ENCODE measurements around the gene CD160. TPM values are rescaled to one million over a fixed set of nuclear protein-coding genes. Genes with fewer than 3 reads are reported as not detected.

Gene CD160
- total and polyA plus RNA-seq, 2 experiments from 2014 or later: 0.06 TPM; not detected in 1

GRCh38 chr1:145729196-145729595 is 9.9 kb downstream of the CD160 start (continued):
- TF ChIP-seq, protein P1, sequence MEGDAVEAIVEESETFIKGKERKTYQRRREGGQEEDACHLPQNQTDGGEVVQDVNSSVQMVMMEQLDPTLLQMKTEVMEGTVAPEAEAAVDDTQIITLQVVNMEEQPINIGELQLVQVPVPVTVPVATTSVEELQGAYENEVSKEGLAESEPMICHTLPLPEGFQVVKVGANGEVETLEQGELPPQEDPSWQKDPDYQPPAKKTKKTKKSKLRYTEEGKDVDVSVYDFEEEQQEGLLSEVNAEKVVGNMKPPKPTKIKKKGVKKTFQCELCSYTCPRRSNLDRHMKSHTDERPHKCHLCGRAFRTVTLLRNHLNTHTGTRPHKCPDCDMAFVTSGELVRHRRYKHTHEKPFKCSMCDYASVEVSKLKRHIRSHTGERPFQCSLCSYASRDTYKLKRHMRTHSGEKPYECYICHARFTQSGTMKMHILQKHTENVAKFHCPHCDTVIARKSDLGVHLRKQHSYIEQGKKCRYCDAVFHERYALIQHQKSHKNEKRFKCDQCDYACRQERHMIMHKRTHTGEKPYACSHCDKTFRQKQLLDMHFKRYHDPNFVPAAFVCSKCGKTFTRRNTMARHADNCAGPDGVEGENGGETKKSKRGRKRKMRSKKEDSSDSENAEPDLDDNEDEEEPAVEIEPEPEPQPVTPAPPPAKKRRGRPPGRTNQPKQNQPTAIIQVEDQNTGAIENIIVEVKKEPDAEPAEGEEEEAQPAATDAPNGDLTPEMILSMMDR (conservative IDR thresholded peaks at IDR 0.05; ENCODE audit: low read depth in 2 of 2): no peak
- TF ChIP-seq POLR2AphosphoS5 (IDR thresholded peaks at IDR 0.05; ENCODE audit: low read depth) (no peak), CREB1 (CRISPR knock-in tag; IDR thresholded peaks at IDR 0.05; ENCODE audit: low read depth) (no peak)
- TF ChIP-seq, protein P2, sequence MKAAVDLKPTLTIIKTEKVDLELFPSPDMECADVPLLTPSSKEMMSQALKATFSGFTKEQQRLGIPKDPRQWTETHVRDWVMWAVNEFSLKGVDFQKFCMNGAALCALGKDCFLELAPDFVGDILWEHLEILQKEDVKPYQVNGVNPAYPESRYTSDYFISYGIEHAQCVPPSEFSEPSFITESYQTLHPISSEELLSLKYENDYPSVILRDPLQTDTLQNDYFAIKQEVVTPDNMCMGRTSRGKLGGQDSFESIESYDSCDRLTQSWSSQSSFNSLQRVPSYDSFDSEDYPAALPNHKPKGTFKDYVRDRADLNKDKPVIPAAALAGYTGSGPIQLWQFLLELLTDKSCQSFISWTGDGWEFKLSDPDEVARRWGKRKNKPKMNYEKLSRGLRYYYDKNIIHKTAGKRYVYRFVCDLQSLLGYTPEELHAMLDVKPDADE (IDR thresholded peaks at IDR 0.05): no peak

GRCh38 chr1:145729666-145730436 is 10.6 kb downstream of the CD160 start:
- peaks cover 4% of the 10 kb centered on the region; the same call in 1 of the 2 replicates for H4K20me1 ChIP-seq (replicated peaks; ENCODE audit: insufficient read depth)
- ATAC-seq: no peak
- H3K9me2 ChIP-seq (ENCODE audit: insufficient read depth): no peaks in the 10 kb centered on the region
- H3K4me3 Mint-ChIP-seq: no peak overlapping the region
- no peak overlapping the region; the same call in 1 of the 2 replicates for H2AFZ ChIP-seq
- H3K9me3 Mint-ChIP-seq: no peaks in the 10 kb centered on the region
- H3K4me3 ChIP-seq: no peak overlapping the region
- H3K27ac ChIP-seq (ENCODE audit: low read depth): no peak overlapping the region
- peaks cover 25% of the 10 kb centered on the region for H3K4me1 Mint-ChIP-seq
- no peak overlapping the region for H3K4me2 ChIP-seq
- peaks cover 8% of the 10 kb centered on the region for H3K27me3 Mint-ChIP-seq (ENCODE audit: insufficient read depth, low read depth, poor library complexity)
- 0 out of 2 replicates have a peak, but pooled peaks cover 6% of the 10 kb centered on the region for H3K4me1 ChIP-seq (ENCODE audit: insufficient read depth)
- no peak overlapping the region for H3K27ac Mint-ChIP-seq
- no peaks in the 10 kb centered on the region for H3F3A ChIP-seq (replicated peaks; ENCODE audit: low read depth)
- DNase-seq (ENCODE audit: low spot score): no peak
- no peaks in the 10 kb centered on the region for H3K27me3 ChIP-seq (ENCODE audit: insufficient read depth)
- no peaks in the 10 kb centered on the region for H3K36me3 Mint-ChIP-seq (ENCODE audit: low read depth)
- no peaks in the 10 kb centered on the region for H3K79me2 ChIP-seq (replicated peaks; ENCODE audit: insufficient read depth)
- no peaks in the 10 kb centered on the region for H3K36me3 ChIP-seq (ENCODE audit: insufficient read depth)
- no peak for TF ChIP-seq ZNF331 (CRISPR knock-in tag; IDR thresholded peaks at IDR 0.05; ENCODE audit: low read depth)
- no peak for TF ChIP-seq EZH2 (IDR thresholded peaks at IDR 0.05; ENCODE audit: low read depth, unreplicated experiment)
- TF ChIP-seq JUNB (IDR thresholded peaks at IDR 0.05; ENCODE audit: unreplicated experiment): no peak
- TF ChIP-seq ZNF114 (CRISPR knock-in tag; IDR thresholded peaks at IDR 0.05): no peak
- TF ChIP-seq, protein P1 (conservative IDR thresholded peaks at IDR 0.05; ENCODE audit: low read depth in 2 of 2): no peak
- no peak for TF ChIP-seq CREB1 (CRISPR knock-in tag; IDR thresholded peaks at IDR 0.05; ENCODE audit: low read depth)
- TF ChIP-seq, protein P3, sequence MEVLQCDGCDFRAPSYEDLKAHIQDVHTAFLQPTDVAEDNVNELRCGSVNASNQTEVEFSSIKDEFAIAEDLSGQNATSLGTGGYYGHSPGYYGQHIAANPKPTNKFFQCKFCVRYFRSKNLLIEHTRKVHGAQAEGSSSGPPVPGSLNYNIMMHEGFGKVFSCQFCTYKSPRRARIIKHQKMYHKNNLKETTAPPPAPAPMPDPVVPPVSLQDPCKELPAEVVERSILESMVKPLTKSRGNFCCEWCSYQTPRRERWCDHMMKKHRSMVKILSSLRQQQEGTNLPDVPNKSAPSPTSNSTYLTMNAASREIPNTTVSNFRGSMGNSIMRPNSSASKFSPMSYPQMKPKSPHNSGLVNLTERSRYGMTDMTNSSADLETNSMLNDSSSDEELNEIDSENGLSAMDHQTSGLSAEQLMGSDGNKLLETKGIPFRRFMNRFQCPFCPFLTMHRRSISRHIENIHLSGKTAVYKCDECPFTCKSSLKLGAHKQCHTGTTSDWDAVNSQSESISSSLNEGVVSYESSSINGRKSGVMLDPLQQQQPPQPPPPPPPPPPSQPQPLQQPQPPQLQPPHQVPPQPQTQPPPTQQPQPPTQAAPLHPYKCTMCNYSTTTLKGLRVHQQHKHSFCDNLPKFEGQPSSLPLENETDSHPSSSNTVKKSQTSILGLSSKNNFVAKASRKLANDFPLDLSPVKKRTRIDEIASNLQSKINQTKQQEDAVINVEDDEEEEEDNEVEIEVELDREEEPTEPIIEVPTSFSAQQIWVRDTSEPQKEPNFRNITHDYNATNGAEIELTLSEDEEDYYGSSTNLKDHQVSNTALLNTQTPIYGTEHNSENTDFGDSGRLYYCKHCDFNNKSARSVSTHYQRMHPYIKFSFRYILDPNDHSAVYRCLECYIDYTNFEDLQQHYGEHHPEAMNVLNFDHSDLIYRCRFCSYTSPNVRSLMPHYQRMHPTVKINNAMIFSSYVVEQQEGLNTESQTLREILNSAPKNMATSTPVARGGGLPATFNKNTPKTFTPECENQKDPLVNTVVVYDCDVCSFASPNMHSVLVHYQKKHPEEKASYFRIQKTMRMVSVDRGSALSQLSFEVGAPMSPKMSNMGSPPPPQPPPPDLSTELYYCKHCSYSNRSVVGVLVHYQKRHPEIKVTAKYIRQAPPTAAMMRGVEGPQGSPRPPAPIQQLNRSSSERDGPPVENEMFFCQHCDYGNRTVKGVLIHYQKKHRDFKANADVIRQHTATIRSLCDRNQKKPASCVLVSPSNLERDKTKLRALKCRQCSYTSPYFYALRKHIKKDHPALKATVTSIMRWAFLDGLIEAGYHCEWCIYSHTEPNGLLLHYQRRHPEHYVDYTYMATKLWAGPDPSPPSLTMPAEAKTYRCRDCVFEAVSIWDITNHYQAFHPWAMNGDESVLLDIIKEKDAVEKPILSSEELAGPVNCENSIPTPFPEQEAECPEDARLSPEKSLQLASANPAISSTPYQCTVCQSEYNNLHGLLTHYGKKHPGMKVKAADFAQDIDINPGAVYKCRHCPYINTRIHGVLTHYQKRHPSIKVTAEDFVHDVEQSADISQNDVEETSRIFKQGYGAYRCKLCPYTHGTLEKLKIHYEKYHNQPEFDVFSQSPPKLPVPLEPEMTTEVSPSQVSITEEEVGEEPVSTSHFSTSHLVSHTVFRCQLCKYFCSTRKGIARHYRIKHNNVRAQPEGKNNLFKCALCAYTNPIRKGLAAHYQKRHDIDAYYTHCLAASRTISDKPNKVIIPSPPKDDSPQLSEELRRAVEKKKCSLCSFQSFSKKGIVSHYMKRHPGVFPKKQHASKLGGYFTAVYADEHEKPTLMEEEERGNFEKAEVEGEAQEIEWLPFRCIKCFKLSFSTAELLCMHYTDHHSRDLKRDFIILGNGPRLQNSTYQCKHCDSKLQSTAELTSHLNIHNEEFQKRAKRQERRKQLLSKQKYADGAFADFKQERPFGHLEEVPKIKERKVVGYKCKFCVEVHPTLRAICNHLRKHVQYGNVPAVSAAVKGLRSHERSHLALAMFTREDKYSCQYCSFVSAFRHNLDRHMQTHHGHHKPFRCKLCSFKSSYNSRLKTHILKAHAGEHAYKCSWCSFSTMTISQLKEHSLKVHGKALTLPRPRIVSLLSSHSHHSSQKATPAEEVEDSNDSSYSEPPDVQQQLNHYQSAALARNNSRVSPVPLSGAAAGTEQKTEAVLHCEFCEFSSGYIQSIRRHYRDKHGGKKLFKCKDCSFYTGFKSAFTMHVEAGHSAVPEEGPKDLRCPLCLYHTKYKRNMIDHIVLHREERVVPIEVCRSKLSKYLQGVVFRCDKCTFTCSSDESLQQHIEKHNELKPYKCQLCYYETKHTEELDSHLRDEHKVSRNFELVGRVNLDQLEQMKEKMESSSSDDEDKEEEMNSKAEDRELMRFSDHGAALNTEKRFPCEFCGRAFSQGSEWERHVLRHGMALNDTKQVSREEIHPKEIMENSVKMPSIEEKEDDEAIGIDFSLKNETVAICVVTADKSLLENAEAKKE (CRISPR knock-in tag; IDR thresholded peaks at IDR 0.05): no peak
- no peak for TF ChIP-seq STAT1 (IDR thresholded peaks at IDR 0.05; ENCODE audit: unreplicated experiment)
- no peak for TF ChIP-seq EZH2phosphoT487 (IDR thresholded peaks at IDR 0.05; ENCODE audit: unreplicated experiment)
